Fibroblast of lung (primary cell): ENCODE measurements around the gene TPSD1. TPM values are rescaled to one million over a fixed set of nuclear protein-coding genes. Genes with fewer than 3 reads are reported as not detected.

ENCODE experiments used
- DNase-seq, 2 donors: peaks; one replicate each; pipeline versions ENCODE4 v3.0.0 to v3.0.0-alpha.2; 2010; ENCODE audit warnings: low read depth in 2 of 2
- H2AFZ ChIP-seq: 2 replicates; pipeline ENCODE4 v1.5.1; 2012; ENCODE audit warnings: low read length, control low read depth, inconsistent platforms
- H3K27ac ChIP-seq: 2 replicates; pipeline ENCODE4 v1.5.1; 2011; ENCODE audit warnings: low read length, control low read depth; ENCODE audit not compliant: insufficient read depth
- H3K27me3 ChIP-seq: 2 replicates; pipeline ENCODE4 v1.5.1; 2011; ENCODE audit warnings: mild to moderate bottlenecking, low read length; ENCODE audit not compliant: control insufficient read depth, insufficient read depth
- H3K36me3 ChIP-seq: 2 replicates; pipeline ENCODE4 v1.5.1; 2011; ENCODE audit warnings: low read length; ENCODE audit not compliant: control insufficient read depth, insufficient read depth
- H3K4me1 ChIP-seq: 2 replicates; pipeline ENCODE4 v1.5.1; 2011; ENCODE audit warnings: low read length; ENCODE audit not compliant: control insufficient read depth, insufficient read depth; ENCODE audit errors: extremely low read depth
- H3K4me2 ChIP-seq: 2 replicates; pipeline ENCODE4 v1.5.1; 2011; ENCODE audit warnings: low read length, control low read depth; ENCODE audit not compliant: insufficient read depth; ENCODE audit errors: extremely low read depth
- H3K4me3 ChIP-seq, 4 experiments: fragments of 200-600 bp in 1 of 4; sonication (generic) in 1 of 4; replicated peaks in 1 of 4; 2 replicates each; pipeline ENCODE4 v1.5.1; 2011 to 2016; ENCODE audit warnings: low read length in 4 of 4, low read depth in 3 of 4, mild to moderate bottlenecking in 3 of 4, control low read depth in 2 of 4, inconsistent platforms in 1 of 4, mixed read lengths in 1 of 4; ENCODE audit not compliant: insufficient read depth in 1 of 4; ENCODE audit errors: control extremely low read depth in 1 of 4
- H3K79me2 ChIP-seq: 2 replicates; pipeline ENCODE4 v1.5.1; 2012; ENCODE audit warnings: mild to moderate bottlenecking, low read length, inconsistent platforms; ENCODE audit not compliant: control insufficient read depth, insufficient read depth
- H3K9ac ChIP-seq: 2 replicates; pipeline ENCODE4 v1.5.1; 2011; ENCODE audit warnings: mild to moderate bottlenecking, low read length, control low read depth; ENCODE audit not compliant: insufficient read depth
- H3K9me3 ChIP-seq: 2 replicates; pipeline ENCODE4 v1.5.1; 2012; ENCODE audit warnings: low read depth, low read length; ENCODE audit not compliant: control insufficient read depth, insufficient read depth
- H4K20me1 ChIP-seq: 2 replicates; pipeline ENCODE4 v1.5.1; 2011; ENCODE audit warnings: low read length; ENCODE audit not compliant: control insufficient read depth, insufficient read depth; ENCODE audit errors: extremely low read depth
- EZH2 ChIP-seq: IDR thresholded peaks from 2 replicates; pipeline ENCODE4 v1.5.1; 2012; ENCODE audit warnings: low read length, control low read depth, mild to moderate bottlenecking; ENCODE audit errors: missing control alignments
- polyA plus RNA-seq, 2 donors: library from polyadenylated mRNA; depleted of rRNA in 1 of 2; stranded (reverse) in 1 of 2; unstranded in 1 of 2; fragments of >200 nt; gene quantifications; 2 replicates each; pipeline ENCODE4 v1.2.1, GENCODE V29; 2011 to 2012; ENCODE audit warnings: missing spikeins in 1 of 2
- total RNA-seq: library from RNA; depleted of rRNA; stranded (reverse); fragments of >200 nt; gene quantifications from 2 replicates; pipeline ENCODE4 v1.2.1, GENCODE V29; 2014
- TF ChIP-seq, protein P1 (sequence below), 2 donors: IDR thresholded peaks in 1 of 2; conservative IDR thresholded peaks in 1 of 2; 1 replicate in 1 of 2; 2 replicates in 1 of 2; pipeline ENCODE4 v1.5.1; 2011 to 2012; ENCODE audit warnings: low read length in 2 of 2, control low read depth in 1 of 2, inconsistent platforms in 1 of 2, low read depth in 1 of 2, mild to moderate bottlenecking in 1 of 2

TPSD1 gene
- total and polyA plus RNA-seq, 2 donors (not counting 1 experiment from before 2014, with no cell fraction given) = not detected

DNA sequence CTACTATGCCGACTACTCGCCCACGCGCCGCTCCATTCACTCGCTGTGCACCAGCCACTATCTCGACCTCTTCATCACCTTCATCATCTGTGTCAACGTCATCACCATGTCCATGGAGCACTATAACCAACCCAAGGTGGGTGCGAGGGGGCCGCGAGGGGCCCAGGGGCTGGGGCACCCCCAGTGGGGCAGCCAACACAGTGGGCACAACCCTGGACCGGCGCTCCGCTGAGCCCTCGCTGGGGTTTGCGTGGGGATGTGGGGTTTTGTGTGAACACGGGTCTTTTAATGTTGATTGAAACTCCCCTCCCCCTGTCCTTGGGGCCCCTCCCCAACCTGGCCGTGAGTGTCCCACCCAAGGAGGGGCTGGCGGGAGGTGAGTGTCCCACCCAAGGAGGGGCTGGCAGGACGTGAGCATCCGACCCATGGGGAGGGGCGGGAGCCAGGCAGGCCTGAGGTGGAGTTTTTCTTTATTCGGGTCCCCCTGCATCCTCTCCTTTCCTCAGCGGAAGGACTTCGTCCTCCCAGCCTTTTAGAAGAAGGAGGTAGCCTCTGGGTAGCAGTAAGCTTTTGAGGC is 42.0 kb upstream of the TPSD1 start:
- Histone ChIP-seq H3K36me3 (no peaks in the 10 kb centered on the region), H3K4me3 (no peak overlapping the region), H3K9me3 (no peaks in the 10 kb centered on the region), H3K4me1 (no peaks in the 10 kb centered on the region), H3K27me3 (no peaks in the 10 kb centered on the region), H4K20me1 (no peaks in the 10 kb centered on the region), H2AFZ (no peak overlapping the region), H3K4me2 (no peak overlapping the region), H3K27ac (no peak overlapping the region), H3K9ac (no peak overlapping the region), H3K79me2 (no peaks in the 10 kb centered on the region)
- TF ChIP-seq EZH2 = no peak
- TF ChIP-seq, protein P1, sequence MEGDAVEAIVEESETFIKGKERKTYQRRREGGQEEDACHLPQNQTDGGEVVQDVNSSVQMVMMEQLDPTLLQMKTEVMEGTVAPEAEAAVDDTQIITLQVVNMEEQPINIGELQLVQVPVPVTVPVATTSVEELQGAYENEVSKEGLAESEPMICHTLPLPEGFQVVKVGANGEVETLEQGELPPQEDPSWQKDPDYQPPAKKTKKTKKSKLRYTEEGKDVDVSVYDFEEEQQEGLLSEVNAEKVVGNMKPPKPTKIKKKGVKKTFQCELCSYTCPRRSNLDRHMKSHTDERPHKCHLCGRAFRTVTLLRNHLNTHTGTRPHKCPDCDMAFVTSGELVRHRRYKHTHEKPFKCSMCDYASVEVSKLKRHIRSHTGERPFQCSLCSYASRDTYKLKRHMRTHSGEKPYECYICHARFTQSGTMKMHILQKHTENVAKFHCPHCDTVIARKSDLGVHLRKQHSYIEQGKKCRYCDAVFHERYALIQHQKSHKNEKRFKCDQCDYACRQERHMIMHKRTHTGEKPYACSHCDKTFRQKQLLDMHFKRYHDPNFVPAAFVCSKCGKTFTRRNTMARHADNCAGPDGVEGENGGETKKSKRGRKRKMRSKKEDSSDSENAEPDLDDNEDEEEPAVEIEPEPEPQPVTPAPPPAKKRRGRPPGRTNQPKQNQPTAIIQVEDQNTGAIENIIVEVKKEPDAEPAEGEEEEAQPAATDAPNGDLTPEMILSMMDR (conservative IDR thresholded peaks at IDR 0.05 in 1 of 2, IDR thresholded peaks at IDR 0.05 in 1 of 2; ENCODE audit: low read depth in 1 of 2, low read length in 2 of 2) = no peak
- DNase-seq = no peak

GRCh38 chr16:1214719-1215118 is 41.1 kb upstream of the TPSD1 start:
- Histone ChIP-seq H3K27me3 (no peaks in the 10 kb centered on the region), H3K4me2 (no peak overlapping the region), H3K9me3 (no peaks in the 10 kb centered on the region), H3K36me3 (no peaks in the 10 kb centered on the region), H2AFZ (no peak overlapping the region), H3K79me2 (no peaks in the 10 kb centered on the region), H3K4me1 (no peaks in the 10 kb centered on the region), H3K9ac (no peak overlapping the region), H3K27ac (no peak overlapping the region), H4K20me1 (no peaks in the 10 kb centered on the region), H3K4me3 (no peak overlapping the region)
- DNase-seq = no peak
- no peak for TF ChIP-seq EZH2
- TF ChIP-seq, protein P1 (conservative IDR thresholded peaks at IDR 0.05 in 1 of 2, IDR thresholded peaks at IDR 0.05 in 1 of 2; ENCODE audit: low read depth in 1 of 2, low read length in 2 of 2) = no peak

DNA sequence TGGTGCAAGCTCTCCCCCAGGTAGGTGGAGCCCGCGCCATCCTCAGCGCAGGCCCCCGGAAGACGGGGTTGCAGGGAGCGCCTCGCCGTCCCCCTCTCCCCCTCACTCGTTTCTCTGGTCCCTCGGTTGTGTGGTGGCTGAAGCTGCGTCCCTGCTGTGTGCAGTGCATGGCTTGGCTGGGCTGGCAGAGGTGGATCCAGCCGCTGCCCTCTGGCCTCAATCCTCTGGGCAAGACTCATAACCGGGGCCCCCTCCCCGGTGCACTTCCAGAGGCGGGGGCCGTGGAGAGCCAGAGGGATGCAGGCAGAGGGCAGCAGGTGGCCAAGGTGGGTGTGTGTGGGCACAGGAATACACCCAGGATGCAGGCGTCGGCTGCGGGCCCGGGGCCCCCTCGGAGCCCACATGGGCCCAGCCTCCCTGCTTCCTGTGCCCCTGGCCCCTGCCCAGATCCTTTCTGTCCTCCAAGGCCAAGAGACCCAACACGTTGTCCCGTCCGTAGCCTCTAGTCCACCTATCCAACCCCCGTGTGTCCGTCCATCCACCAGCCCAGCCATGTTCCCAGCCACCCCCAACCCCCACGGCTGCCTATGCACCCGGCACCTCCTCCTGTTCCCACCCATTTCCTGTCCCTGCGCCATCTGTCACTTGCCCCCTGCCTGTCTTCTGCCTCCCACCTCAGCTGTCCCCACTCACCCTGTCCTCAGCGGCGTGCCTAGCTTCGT is 40.1 kb upstream of the TPSD1 start:
- no peaks in the 10 kb centered on the region for H3K27me3 ChIP-seq
- DNase-seq = no peak
- H3K9me3 ChIP-seq = no peaks in the 10 kb centered on the region
- TF ChIP-seq, protein P1 (conservative IDR thresholded peaks at IDR 0.05 in 1 of 2, IDR thresholded peaks at IDR 0.05 in 1 of 2; ENCODE audit: low read depth in 1 of 2, low read length in 2 of 2) = no peak
- no peak for TF ChIP-seq EZH2
- no peaks in the 10 kb centered on the region for H3K79me2 ChIP-seq
- H2AFZ ChIP-seq = no peak overlapping the region
- no peak overlapping the region for H3K4me2 ChIP-seq
- no peaks in the 10 kb centered on the region for H4K20me1 ChIP-seq
- no peak overlapping the region for H3K4me3 ChIP-seq
- H3K4me1 ChIP-seq = no peaks in the 10 kb centered on the region
- H3K27ac ChIP-seq = no peak overlapping the region
- H3K36me3 ChIP-seq = no peaks in the 10 kb centered on the region
- H3K9ac ChIP-seq = no peak overlapping the region
